Fibroblast of lung (primary cell): Measurements from ENCODE around the gene PIK3C2B. TPM values are rescaled to one million over a fixed set of nuclear protein-coding genes. Genes with fewer than 3 reads are reported as not detected.

Experiments used
- DNase-seq, 2 donors: peaks; one replicate each; pipeline versions ENCODE4 v3.0.0 to v3.0.0-alpha.2; 2010; ENCODE audit warnings: low read depth in 2 of 2
- H2AFZ ChIP-seq: 2 replicates; pipeline ENCODE4 v1.5.1; 2012; ENCODE audit warnings: low read length, control low read depth, inconsistent platforms
- H3K27ac ChIP-seq: 2 replicates; pipeline ENCODE4 v1.5.1; 2011; ENCODE audit warnings: low read length, control low read depth; ENCODE audit not compliant: insufficient read depth
- H3K27me3 ChIP-seq: 2 replicates; pipeline ENCODE4 v1.5.1; 2011; ENCODE audit warnings: mild to moderate bottlenecking, low read length; ENCODE audit not compliant: control insufficient read depth, insufficient read depth
- H3K36me3 ChIP-seq: 2 replicates; pipeline ENCODE4 v1.5.1; 2011; ENCODE audit warnings: low read length; ENCODE audit not compliant: control insufficient read depth, insufficient read depth
- H3K4me1 ChIP-seq: 2 replicates; pipeline ENCODE4 v1.5.1; 2011; ENCODE audit warnings: low read length; ENCODE audit not compliant: control insufficient read depth, insufficient read depth; ENCODE audit errors: extremely low read depth
- H3K4me2 ChIP-seq: 2 replicates; pipeline ENCODE4 v1.5.1; 2011; ENCODE audit warnings: low read length, control low read depth; ENCODE audit not compliant: insufficient read depth; ENCODE audit errors: extremely low read depth
- H3K4me3 ChIP-seq, 4 experiments: fragments of 200-600 bp in 1 of 4; sonication (generic) in 1 of 4; replicated peaks in 1 of 4; 2 replicates each; pipeline ENCODE4 v1.5.1; 2011 to 2016; ENCODE audit warnings: low read length in 4 of 4, low read depth in 3 of 4, mild to moderate bottlenecking in 3 of 4, control low read depth in 2 of 4, inconsistent platforms in 1 of 4, mixed read lengths in 1 of 4; ENCODE audit not compliant: insufficient read depth in 1 of 4; ENCODE audit errors: control extremely low read depth in 1 of 4
- H3K79me2 ChIP-seq: 2 replicates; pipeline ENCODE4 v1.5.1; 2012; ENCODE audit warnings: mild to moderate bottlenecking, low read length, inconsistent platforms; ENCODE audit not compliant: control insufficient read depth, insufficient read depth
- H3K9ac ChIP-seq: 2 replicates; pipeline ENCODE4 v1.5.1; 2011; ENCODE audit warnings: mild to moderate bottlenecking, low read length, control low read depth; ENCODE audit not compliant: insufficient read depth
- H3K9me3 ChIP-seq: 2 replicates; pipeline ENCODE4 v1.5.1; 2012; ENCODE audit warnings: low read depth, low read length; ENCODE audit not compliant: control insufficient read depth, insufficient read depth
- H4K20me1 ChIP-seq: 2 replicates; pipeline ENCODE4 v1.5.1; 2011; ENCODE audit warnings: low read length; ENCODE audit not compliant: control insufficient read depth, insufficient read depth; ENCODE audit errors: extremely low read depth
- CTCF ChIP-seq, 2 donors: IDR thresholded peaks in 1 of 2; conservative IDR thresholded peaks in 1 of 2; 1 replicate in 1 of 2; 2 replicates in 1 of 2; pipeline ENCODE4 v1.5.1; 2011 to 2012; ENCODE audit warnings: low read length in 2 of 2, control low read depth in 1 of 2, inconsistent platforms in 1 of 2, low read depth in 1 of 2, mild to moderate bottlenecking in 1 of 2
- EZH2 ChIP-seq: IDR thresholded peaks from 2 replicates; pipeline ENCODE4 v1.5.1; 2012; ENCODE audit warnings: low read length, control low read depth, mild to moderate bottlenecking; ENCODE audit errors: missing control alignments
- polyA plus RNA-seq, 2 donors: library from polyadenylated mRNA; depleted of rRNA in 1 of 2; stranded (reverse) in 1 of 2; unstranded in 1 of 2; fragments of >200 nt; gene quantifications; 2 replicates each; pipeline ENCODE4 v1.2.1, GENCODE V29; 2011 to 2012; ENCODE audit warnings: missing spikeins in 1 of 2
- total RNA-seq: library from RNA; depleted of rRNA; stranded (reverse); fragments of >200 nt; gene quantifications from 2 replicates; pipeline ENCODE4 v1.2.1, GENCODE V29; 2014

Gene PIK3C2B
- total and polyA plus RNA-seq, 2 donors (not counting 1 experiment from before 2014, with no cell fraction given) = 2.4 to 2.5 TPM

- Histone ChIP-seq H2AFZ (no peak overlapping the region), H4K20me1 (no peaks in the 10 kb centered on the region), H3K4me3 (no peak overlapping the region), H3K27ac (no peak overlapping the region), H3K4me2 (no peak overlapping the region), H3K79me2 (no peaks in the 10 kb centered on the region), H3K27me3 (no peaks in the 10 kb centered on the region), H3K36me3 (no peaks in the 10 kb centered on the region), H3K9ac (no peak overlapping the region), H3K4me1 (no peaks in the 10 kb centered on the region), H3K9me3 (no peaks in the 10 kb centered on the region)
- no peak for TF ChIP-seq CTCF (conservative IDR thresholded peaks at IDR 0.05 in 1 of 2, IDR thresholded peaks at IDR 0.05 in 1 of 2; ENCODE audit: low read depth in 1 of 2, low read length in 2 of 2)
- no peak for TF ChIP-seq EZH2
- DNase-seq = no peak
Measured at GRCh38 chr1:204449678-204450280, 44.8 kb downstream of the PIK3C2B start.

GRCh38 chr1:204448991-204449677 lies 45.5 kb downstream of the PIK3C2B start:
- Histone ChIP-seq H3K36me3 (no peaks in the 10 kb centered on the region), H3K4me3 (no peak overlapping the region), H3K4me2 (no peak overlapping the region), H3K9ac (no peak overlapping the region), H3K27ac (no peak overlapping the region), H3K4me1 (no peaks in the 10 kb centered on the region), H3K9me3 (no peaks in the 10 kb centered on the region), H4K20me1 (no peaks in the 10 kb centered on the region), H3K27me3 (no peaks in the 10 kb centered on the region), H2AFZ (no peak overlapping the region), H3K79me2 (no peaks in the 10 kb centered on the region)
- DNase-seq = no peak
- TF ChIP-seq CTCF (conservative IDR thresholded peaks at IDR 0.05 in 1 of 2, IDR thresholded peaks at IDR 0.05 in 1 of 2; ENCODE audit: low read depth in 1 of 2, low read length in 2 of 2) (no peak), EZH2 (no peak)

- no peak overlapping the region for H3K4me3 ChIP-seq
- H3K79me2 ChIP-seq = no peaks in the 10 kb centered on the region
- DNase-seq = no peak
- H2AFZ ChIP-seq = no peak overlapping the region
- H4K20me1 ChIP-seq = no peaks in the 10 kb centered on the region
- H3K27me3 ChIP-seq = no peaks in the 10 kb centered on the region
- H3K9me3 ChIP-seq = no peaks in the 10 kb centered on the region
- no peak overlapping the region for H3K4me2 ChIP-seq
- H3K9ac ChIP-seq = no peak overlapping the region
- no peak overlapping the region for H3K27ac ChIP-seq
- H3K36me3 ChIP-seq = no peaks in the 10 kb centered on the region
- H3K4me1 ChIP-seq = no peaks in the 10 kb centered on the region
- no peak for TF ChIP-seq CTCF (conservative IDR thresholded peaks at IDR 0.05 in 1 of 2, IDR thresholded peaks at IDR 0.05 in 1 of 2; ENCODE audit: low read depth in 1 of 2, low read length in 2 of 2)
- no peak for TF ChIP-seq EZH2
Measured at GRCh38 chr1:204448344-204448964, 46.2 kb downstream of the PIK3C2B start.
